H1 (cell line): ENCODE measurements around the gene DDR2.

Source experiments
- E2F6 ChIP-seq: IDR thresholded peaks from 2 replicates; pipeline ENCODE4 v1.6.1; 2012; ENCODE audit warnings: inconsistent platforms
- POLR2A ChIP-seq, 2 experiments: IDR thresholded peaks; 1 replicate in 1 of 2; 2 replicates in 1 of 2; pipeline ENCODE4 v1.6.1; 2011; ENCODE audit warnings: low read depth in 2 of 2, low read length in 2 of 2, mild to moderate bottlenecking in 2 of 2; ENCODE audit errors: control extremely low read depth in 1 of 2
- RAD21 ChIP-seq, 2 experiments: IDR thresholded peaks in 1 of 2; conservative IDR thresholded peaks in 1 of 2; 2 replicates each; pipeline ENCODE4 v1.6.1; 2011; ENCODE audit warnings: low read depth in 2 of 2, low read length in 2 of 2, improper control_type of control experiment in 1 of 2, inconsistent platforms in 1 of 2, mild to moderate bottlenecking in 1 of 2, moderate library complexity in 1 of 2
- RFX5 ChIP-seq: IDR thresholded peaks from 2 replicates; pipeline ENCODE4 v1.6.1; 2011; ENCODE audit warnings: low read depth, low read length, improper control_type of control experiment, borderline replicate concordance
- TCF12 ChIP-seq: IDR thresholded peaks from 2 replicates; pipeline ENCODE4 v1.6.1; 2011; ENCODE audit warnings: low read depth, mild to moderate bottlenecking, low read length
- TF ChIP-seq, protein P1 (sequence below), 3 experiments: IDR thresholded peaks; 1 replicate in 2 of 3; 2 replicates in 1 of 3; pipeline versions ENCODE4 v1.5.1 to v1.6.1; 2011; ENCODE audit warnings: low read length in 3 of 3, mild to moderate bottlenecking in 3 of 3, inconsistent platforms in 2 of 3, low read depth in 1 of 3, moderate library complexity in 1 of 3; ENCODE audit not compliant: insufficient read depth in 1 of 3; ENCODE audit errors: control extremely low read depth in 1 of 3

GRCh38 chr1:162755306-162755705 lies 123.0 kb downstream of the DDR2 start:
- TF ChIP-seq E2F6 (no peak), POLR2A (IDR thresholded peaks at IDR 0.05; ENCODE audit: control extremely low read depth in 1 of 2, low read depth in 2 of 2, low read length in 2 of 2) (no peak), TCF12 (no peak), RFX5 (no peak), RAD21 (IDR thresholded peaks at IDR 0.05 in 1 of 2, conservative IDR thresholded peaks at IDR 0.05 in 1 of 2; ENCODE audit: low read depth in 2 of 2, low read length in 2 of 2) (no peak)
- TF ChIP-seq, protein P1, sequence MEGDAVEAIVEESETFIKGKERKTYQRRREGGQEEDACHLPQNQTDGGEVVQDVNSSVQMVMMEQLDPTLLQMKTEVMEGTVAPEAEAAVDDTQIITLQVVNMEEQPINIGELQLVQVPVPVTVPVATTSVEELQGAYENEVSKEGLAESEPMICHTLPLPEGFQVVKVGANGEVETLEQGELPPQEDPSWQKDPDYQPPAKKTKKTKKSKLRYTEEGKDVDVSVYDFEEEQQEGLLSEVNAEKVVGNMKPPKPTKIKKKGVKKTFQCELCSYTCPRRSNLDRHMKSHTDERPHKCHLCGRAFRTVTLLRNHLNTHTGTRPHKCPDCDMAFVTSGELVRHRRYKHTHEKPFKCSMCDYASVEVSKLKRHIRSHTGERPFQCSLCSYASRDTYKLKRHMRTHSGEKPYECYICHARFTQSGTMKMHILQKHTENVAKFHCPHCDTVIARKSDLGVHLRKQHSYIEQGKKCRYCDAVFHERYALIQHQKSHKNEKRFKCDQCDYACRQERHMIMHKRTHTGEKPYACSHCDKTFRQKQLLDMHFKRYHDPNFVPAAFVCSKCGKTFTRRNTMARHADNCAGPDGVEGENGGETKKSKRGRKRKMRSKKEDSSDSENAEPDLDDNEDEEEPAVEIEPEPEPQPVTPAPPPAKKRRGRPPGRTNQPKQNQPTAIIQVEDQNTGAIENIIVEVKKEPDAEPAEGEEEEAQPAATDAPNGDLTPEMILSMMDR (IDR thresholded peaks at IDR 0.05; ENCODE audit: control extremely low read depth in 1 of 3, insufficient read depth in 1 of 3, low read depth in 1 of 3, low read length in 3 of 3) = no peak
